Right lobe of liver (tissue), 6 donors: ENCODE measurements around the gene NUDT9. TPM values are rescaled to one million over a fixed set of nuclear protein-coding genes. Genes with fewer than 3 reads are reported as not detected.
"Not testable (repeated sequence)": the region's sequence is repeated elsewhere in the genome, so short reads cannot be mapped to it uniquely, and the experiment has no call there.

Experiments used
- ATAC-seq, 4 donors: fragments of 200-7000 bp; cut with Tn5 transposase; one replicate each; pipeline ENCODE4 v1.9.1; 2020; ENCODE audit warnings: mild to moderate bottlenecking in 4 of 4, moderate library complexity in 4 of 4
- DNase-seq, 3 donors: peaks; one replicate each; pipeline ENCODE4 v3.0.0-alpha.2; 2020
- H3K27ac ChIP-seq, 3 donors: fragments of 200-600 bp; one replicate each; pipeline ENCODE4 v1.8.0; 2022
- H3K27me3 ChIP-seq, 2 donors: fragments of 200-600 bp; one replicate each; pipeline ENCODE4 v1.8.0; 2022
- H3K36me3 ChIP-seq, 4 donors: fragments of 200-600 bp; sonication (generic) in 1 of 4; one replicate each; pipeline versions ENCODE4 v1.5.1 to v1.8.0; 2017 to 2022; ENCODE audit warnings: control low read depth in 1 of 4
- H3K4me1 ChIP-seq, 4 donors: fragments of 200-600 bp; sonication (generic) in 1 of 4; one replicate each; pipeline versions ENCODE4 v1.5.1 to v1.8.0; 2017 to 2022; ENCODE audit warnings: control low read depth in 1 of 4
- H3K4me3 ChIP-seq, 3 donors: fragments of 200-600 bp; one replicate each; pipeline ENCODE4 v1.8.0; 2022
- H3K9me3 ChIP-seq, 4 donors: fragments of 200-600 bp; sonication (generic) in 1 of 4; one replicate each; pipeline versions ENCODE4 v1.5.1 to v1.8.0; 2017 to 2022; ENCODE audit warnings: control low read depth in 1 of 4
- POLR2A ChIP-seq: fragments of 450-650 bp; IDR thresholded peaks from one replicate; pipeline ENCODE4 v1.6.1; 2017; ENCODE audit warnings: antibody characterized with exemption, mild to moderate bottlenecking
- WGBS: methylation state at CpG from one replicate; pipeline ENCODE4 v1.1.6; 2018; ENCODE audit warnings: low coverage, low lambda C conversion rate; ENCODE audit not compliant: insufficient coverage; ENCODE audit errors: missing lambda C conversion rate; 5-methylcytosine and 5-hydroxymethylcytosine counted together
- intact Hi-C, 2 donors: fragments of 100-400 bp; cut with DNase I; formaldehyde crosslinking; loops; one replicate each; pipeline versions ENCODE4 v1.11.2 to v1.14.1; 2022
- total RNA-seq, 6 experiments: library from RNA; depleted of rRNA in 2 of 6; stranded (reverse); fragments of >200 nt in 2 of 6; fragmentation: NEBNext Ultra II Directional in 3 of 6; extraction: Animal tissue kit (Norgen Biotek cat#: 25700) in 3 of 6; gene quantifications; one replicate each; pipeline versions ENCODE4 v1.1.0 to v1.2.4, GENCODE V29; 2016 to 2023
- TF ChIP-seq, protein P1 (sequence below), 4 donors: fragments of 200-600 bp in 3 of 4; fragments of 450-650 bp in 1 of 4; IDR thresholded peaks; one replicate each; pipeline versions ENCODE4 v1.5.1 to v1.8.0; 2016 to 2022; ENCODE audit warnings: antibody characterized with exemption in 4 of 4, mild to moderate bottlenecking in 2 of 4
- donor health status: DM: no; HTN: yes; CAD: no.
- donor health status: DM: no; HTN: no; CAD: no.
- donor health status: DM: no; HTN: no; CAD: no.
- donor health status: DM: no; HTN: yes; CAD: no.
- donor health status: DM: no; HTN: yes; CAD: no.

NUDT9 gene
- total RNA-seq, 6 experiments from 2014 or later: 13.3 to 53.5 (median 21.2) TPM

DNA sequence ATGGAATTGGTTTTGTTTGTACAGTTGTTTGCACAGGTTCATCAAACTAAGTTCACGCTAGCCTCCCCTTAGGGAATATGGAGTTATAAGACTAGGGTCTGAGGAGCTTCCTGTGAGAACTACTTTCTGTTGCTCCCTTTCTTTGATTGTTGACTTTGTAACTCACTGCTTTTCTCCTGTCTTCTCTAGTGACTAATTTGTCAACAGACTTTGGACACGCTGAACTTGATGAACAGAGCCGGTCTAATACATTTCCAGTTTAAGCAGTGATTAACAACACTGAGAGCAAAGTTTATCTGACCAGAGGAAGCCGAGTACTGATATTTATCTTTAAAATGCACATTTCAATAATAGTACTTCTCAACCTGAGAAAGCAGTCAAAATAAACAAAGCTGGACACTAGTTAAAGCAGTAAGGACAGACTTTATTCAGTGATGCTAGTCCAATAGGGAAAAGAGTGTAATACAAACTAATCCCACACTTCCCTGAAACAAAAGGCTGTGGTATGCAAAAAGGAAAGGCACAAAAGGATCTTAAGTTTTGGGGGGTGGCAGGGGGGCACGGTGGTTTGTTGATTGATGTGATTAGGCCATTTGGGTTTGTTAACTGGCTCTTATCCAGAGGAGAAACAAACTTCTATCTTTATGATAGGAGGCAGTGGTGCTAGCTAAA lies 2.7 kb upstream of the NUDT9 start:
- TF ChIP-seq, protein P1, sequence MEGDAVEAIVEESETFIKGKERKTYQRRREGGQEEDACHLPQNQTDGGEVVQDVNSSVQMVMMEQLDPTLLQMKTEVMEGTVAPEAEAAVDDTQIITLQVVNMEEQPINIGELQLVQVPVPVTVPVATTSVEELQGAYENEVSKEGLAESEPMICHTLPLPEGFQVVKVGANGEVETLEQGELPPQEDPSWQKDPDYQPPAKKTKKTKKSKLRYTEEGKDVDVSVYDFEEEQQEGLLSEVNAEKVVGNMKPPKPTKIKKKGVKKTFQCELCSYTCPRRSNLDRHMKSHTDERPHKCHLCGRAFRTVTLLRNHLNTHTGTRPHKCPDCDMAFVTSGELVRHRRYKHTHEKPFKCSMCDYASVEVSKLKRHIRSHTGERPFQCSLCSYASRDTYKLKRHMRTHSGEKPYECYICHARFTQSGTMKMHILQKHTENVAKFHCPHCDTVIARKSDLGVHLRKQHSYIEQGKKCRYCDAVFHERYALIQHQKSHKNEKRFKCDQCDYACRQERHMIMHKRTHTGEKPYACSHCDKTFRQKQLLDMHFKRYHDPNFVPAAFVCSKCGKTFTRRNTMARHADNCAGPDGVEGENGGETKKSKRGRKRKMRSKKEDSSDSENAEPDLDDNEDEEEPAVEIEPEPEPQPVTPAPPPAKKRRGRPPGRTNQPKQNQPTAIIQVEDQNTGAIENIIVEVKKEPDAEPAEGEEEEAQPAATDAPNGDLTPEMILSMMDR (IDR thresholded peaks at IDR 0.05): no peak
- no peak for TF ChIP-seq POLR2A
- Histone ChIP-seq H3K27me3 (no peaks in the 10 kb centered on the region), H3K27ac (peak overlapping the region; percentile 11 to 95 (median 95)), H3K9me3 (no peaks in the 10 kb centered on the region), H3K36me3 (no peaks in the 10 kb centered on the region), H3K4me1 (peaks cover 0 to 67% (median 17%) of the 10 kb centered on the region in 4 donors), H3K4me3 (no peak overlapping the region)
- no peak for DNase-seq
- ATAC-seq: peak; percentile 23 to 51 (median 40)
- intact Hi-C loops: no loop called here
- WGBS: 8% methylated on average over 5 of the region's 5 CpGs

DNA sequence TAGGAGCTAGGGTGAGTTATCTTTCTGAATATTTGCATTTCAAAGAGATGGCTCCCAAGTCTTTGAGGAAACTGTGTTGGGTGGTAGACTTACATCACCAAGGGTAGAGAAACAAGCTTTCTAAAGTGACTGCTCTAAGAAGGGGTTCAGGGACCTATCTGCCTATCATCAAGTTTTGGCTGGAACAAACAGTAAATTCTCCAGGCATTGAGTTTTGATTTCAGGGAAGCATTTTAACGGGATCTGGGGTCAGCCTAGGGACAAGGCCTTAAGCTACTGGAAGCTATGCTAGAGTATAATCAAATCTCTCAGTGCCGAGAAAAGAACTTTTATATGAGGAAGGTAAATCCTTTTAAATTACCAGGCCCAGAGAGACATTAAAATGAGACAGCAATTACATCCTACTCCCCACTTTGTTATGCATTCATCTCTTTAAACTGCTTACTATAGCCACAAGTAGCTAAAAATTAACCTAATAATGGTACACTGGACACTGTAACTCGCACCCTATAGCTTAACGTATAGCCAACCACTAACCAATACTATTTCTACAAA lies 2.0 kb upstream of the NUDT9 start:
- H3K9me3 ChIP-seq: no peaks in the 10 kb centered on the region
- ATAC-seq (no peak), DNase-seq (no peak)
- TF ChIP-seq POLR2A: no peak
- intact Hi-C loops: no loop called here
- no peak overlapping the region for H3K4me3 ChIP-seq
- no peaks in the 10 kb centered on the region for H3K27me3 ChIP-seq
- H3K27ac ChIP-seq: peak overlapping the region; percentile 11 to 95 (median 95)
- 43% methylated on average over 4 of the region's 4 CpGs for WGBS
- H3K4me1 ChIP-seq: peaks cover 0 to 70% (median 17%) of the 10 kb centered on the region in 4 donors
- no peaks in the 10 kb centered on the region for H3K36me3 ChIP-seq

DNA sequence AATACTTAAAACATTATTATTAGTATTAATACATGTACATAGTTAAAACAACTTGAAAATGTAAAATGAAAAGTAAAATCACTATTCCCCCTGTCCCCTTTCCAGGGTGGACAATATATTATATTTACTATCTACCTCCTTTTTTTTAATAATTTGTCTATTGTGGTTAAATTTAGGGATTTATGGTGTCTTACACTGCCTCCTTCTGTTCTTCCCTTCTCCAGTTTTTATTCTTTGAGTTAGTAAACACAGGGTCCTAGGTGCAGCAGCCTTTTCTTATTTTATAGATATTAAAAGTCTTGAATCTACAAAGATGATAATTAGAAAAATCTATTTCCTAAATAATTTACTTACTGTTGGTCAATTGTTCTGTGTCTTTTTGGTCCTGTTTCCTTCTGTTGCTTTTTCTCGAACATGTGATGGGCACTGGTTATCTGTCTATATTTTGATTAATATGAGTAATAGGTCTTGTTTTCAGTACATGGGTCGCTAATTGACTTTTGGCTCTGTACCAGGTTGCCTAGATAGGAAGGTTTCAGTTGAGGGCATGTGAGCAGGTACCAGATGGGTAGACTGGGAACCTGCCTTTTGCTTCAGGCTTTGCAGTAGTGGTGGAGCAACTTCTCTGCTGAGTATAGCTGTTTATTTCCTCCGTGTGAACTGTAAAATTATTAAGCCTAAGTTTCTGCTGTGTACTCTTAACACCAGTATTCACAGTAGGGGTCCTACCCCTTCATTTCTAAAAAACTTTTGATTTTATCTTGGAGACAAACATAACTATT lies 1.1 kb downstream of the NUDT9 start:
- DNase-seq (no peak), ATAC-seq (peak in 1 of 4 donors; percentile 3)
- Histone ChIP-seq H3K27ac (peak overlapping the region; percentile 88 to 95 (median 95)), H3K4me1 (peaks cover 0 to 48% (median 9%) of the 10 kb centered on the region in 4 donors), H3K9me3 (no peaks in the 10 kb centered on the region), H3K27me3 (no peaks in the 10 kb centered on the region), H3K4me3 (peak overlapping the region; percentile 63 to 85 (median 76)), H3K36me3 (no peaks in the 10 kb centered on the region)
- 2% methylated on average over 3 of the region's 3 CpGs for WGBS
- intact Hi-C loops: no loop called here
- no peak for TF ChIP-seq POLR2A
- TF ChIP-seq, protein P1 (IDR thresholded peaks at IDR 0.05): peak in 1 of 4 donors; percentile 16

DNA sequence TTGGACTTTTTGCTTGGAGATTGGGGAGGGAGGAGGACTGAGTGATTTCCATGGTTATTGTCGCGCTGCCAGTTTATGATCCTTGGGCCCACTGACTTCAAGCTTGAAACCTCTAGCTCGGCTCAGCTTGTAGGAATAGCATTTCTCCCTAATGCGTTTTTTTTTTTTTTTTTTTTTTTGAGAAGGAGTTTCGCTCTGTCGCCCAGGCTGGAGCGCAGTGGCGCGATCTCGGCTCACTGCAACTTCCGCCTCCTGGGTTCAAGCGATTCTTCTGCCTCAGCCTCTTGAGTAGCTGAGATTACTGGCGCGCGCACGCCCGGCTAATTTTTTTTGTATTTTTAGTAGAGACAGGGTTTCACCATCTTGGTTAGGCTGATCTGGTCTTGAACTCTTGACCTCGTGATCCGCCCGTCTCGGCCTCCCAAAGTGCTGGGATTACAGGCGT lies 1.7 kb downstream of the NUDT9 start:
- Histone ChIP-seq H3K4me1 (peaks cover 0 to 42% (median 7%) of the 10 kb centered on the region in 4 donors), H3K4me3 (peak overlapping the region in 2 of 3 donors; percentile 76 to 85), H3K27ac (peak overlapping the region in 2 of 3 donors; percentile 95)
- DNase-seq, H3K9me3 ChIP-seq, ATAC-seq, H3K36me3 ChIP-seq, intact Hi-C loops, H3K27me3 ChIP-seq: not testable (repeated sequence)
- 84% methylated on average over 11 of the region's 22 CpGs for WGBS

DNA sequence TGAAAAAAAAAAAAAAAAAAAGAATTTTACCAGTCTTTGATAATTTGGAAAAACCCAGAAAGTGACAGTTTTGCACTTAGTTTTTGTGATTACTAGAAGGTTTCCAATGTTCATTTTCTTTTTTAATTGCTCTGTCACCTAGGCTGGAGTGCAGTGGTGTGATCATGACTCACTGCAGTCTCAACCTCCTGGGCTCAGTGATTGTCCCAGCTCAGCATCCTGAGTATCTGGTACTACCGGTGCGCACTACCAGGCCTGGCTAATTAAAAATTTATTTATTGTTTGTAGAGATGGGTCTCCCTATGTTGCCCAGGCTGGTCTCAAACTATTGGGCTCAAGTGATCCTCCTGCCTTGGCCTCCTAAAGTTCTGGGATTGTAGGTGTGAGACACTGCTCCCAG lies 3.3 kb downstream of the NUDT9 start:
- no peak for DNase-seq
- no peaks in the 10 kb centered on the region for H3K36me3 ChIP-seq
- no peaks in the 10 kb centered on the region for H3K9me3 ChIP-seq
- intact Hi-C loops: no loop called here
- H3K27ac ChIP-seq: no peak overlapping the region
- TF ChIP-seq POLR2A: no peak
- TF ChIP-seq, protein P1 (IDR thresholded peaks at IDR 0.05): no peak
- H3K4me3 ChIP-seq: no peak overlapping the region
- H3K27me3 ChIP-seq: no peaks in the 10 kb centered on the region
- 94% methylated on average over 2 of the region's 2 CpGs for WGBS
- no peak for ATAC-seq
- H3K4me1 ChIP-seq: peaks cover 0 to 26% (median under 1%) of the 10 kb centered on the region in 4 donors
